Panc1 (cell line): ENCODE measurements around the gene ZBTB48. TPM values are rescaled to one million over a fixed set of nuclear protein-coding genes. Genes with fewer than 3 reads are reported as not detected.

Source experiments
- ATAC-seq: fragments of 200-7000 bp; cut with Tn5 transposase; 2 replicates; pipeline ENCODE4 v1.9.1; 2020; ENCODE audit warnings: mild to moderate bottlenecking, moderate library complexity
- BruUV-seq: library from RNA; stranded (reverse); fragments of 400-500 nt; replicated peaks from 2 replicates; lab custom pipeline; 2021; lab: Mats Ljungman, UMichigan
- CTCF ChIA-PET: fragments of 300-600 bp; sonication (Branson Sonifier 250); formaldehyde crosslinking; loops from one replicate; lab custom pipeline; 2022; ENCODE audit warnings: antibody characterized with exemption; lab: Charles Lee
- POLR2A ChIA-PET: fragments of 300-600 bp; sonication (Branson Sonifier 250); formaldehyde crosslinking; loops from one replicate; lab custom pipeline; 2022; ENCODE audit warnings: antibody characterized with exemption; lab: Charles Lee
- DNase-seq: peaks from one replicate; pipeline ENCODE4 v3.0.0-alpha.2; 2010; ENCODE audit warnings: low read depth, low spot score
- H3K27ac ChIP-seq: 2 replicates; pipeline ENCODE4 v1.5.1; 2011; ENCODE audit warnings: mild to moderate bottlenecking, low read length, inconsistent platforms
- H3K27me3 ChIP-seq: fragments of 200-500 bp; sonication (Bioruptor generic); 2 replicates; pipeline ENCODE4 v1.6.0; 2014; ENCODE audit warnings: low read length, inconsistent platforms; ENCODE audit not compliant: control insufficient read depth, insufficient read depth
- H3K36me3 ChIP-seq: fragments of 200-500 bp; sonication (Bioruptor generic); 2 replicates; pipeline ENCODE4 v1.5.1; 2014; ENCODE audit warnings: inconsistent platforms, mild to moderate bottlenecking, low read length, moderate library complexity; ENCODE audit not compliant: control insufficient read depth, insufficient read depth
- H3K4me1 ChIP-seq: 2 replicates; pipeline ENCODE4 v1.5.1; 2011; ENCODE audit warnings: inconsistent platforms, mild to moderate bottlenecking, low read length, moderate library complexity; ENCODE audit not compliant: control insufficient read depth, insufficient read depth
- H3K4me3 ChIP-seq, 2 experiments: 2 replicates each; pipeline ENCODE4 v1.5.1; 2011 to 2012; ENCODE audit warnings: low read depth in 2 of 2, low read length in 2 of 2, mild to moderate bottlenecking in 2 of 2, inconsistent platforms in 1 of 2, moderate library complexity in 1 of 2
- H3K9me3 ChIP-seq: fragments of 200-500 bp; sonication (Bioruptor generic); 2 replicates; pipeline ENCODE4 v1.5.1; 2014; ENCODE audit warnings: low read depth, mild to moderate bottlenecking, inconsistent platforms, low read length, moderate library complexity; ENCODE audit not compliant: control insufficient read depth, insufficient read depth
- CTCF ChIP-seq: fragments of 450-650 bp; IDR thresholded peaks from 2 replicates; pipeline ENCODE4 v1.5.1; 2017; ENCODE audit warnings: mild to moderate bottlenecking
- POLR2AphosphoS5 ChIP-seq: IDR thresholded peaks from 2 replicates; pipeline ENCODE4 v1.6.1; 2012; ENCODE audit warnings: mild to moderate bottlenecking, low read depth, low read length, moderate library complexity
- REST ChIP-seq, 2 experiments: IDR thresholded peaks; 2 replicates each; pipeline ENCODE4 v1.6.1; 2011 to 2012; ENCODE audit warnings: low read depth in 2 of 2, control low read depth in 1 of 2, low read length in 1 of 2, mild to moderate bottlenecking in 1 of 2, moderate library complexity in 1 of 2; ENCODE audit not compliant: insufficient read depth in 1 of 2
- SIN3A ChIP-seq: IDR thresholded peaks from 2 replicates; pipeline ENCODE4 v1.6.1; 2012; ENCODE audit warnings: low read depth, mild to moderate bottlenecking, low read length, moderate library complexity, borderline replicate concordance; ENCODE audit not compliant: insufficient read depth
- TCF7L2 ChIP-seq: IDR thresholded peaks from 2 replicates; pipeline ENCODE4 v1.6.1; 2011; ENCODE audit warnings: mild to moderate bottlenecking, low read depth, low read length, inconsistent platforms
- in situ Hi-C: cut with HindIII; loops from 2 replicates; pipeline ENCODE4 v1.10.0; 2016; ENCODE audit warnings: low sequenced_read_pairs, low pct_unique_long_range_greater_than_20kb
- intact Hi-C: fragments of 100-400 bp; cut with micrococcal nuclease; formaldehyde crosslinking; loops from one replicate; pipeline ENCODE4 v1.10.0; 2022; ENCODE audit not compliant: unreplicated experiment
- total RNA-seq: library from RNA; stranded (reverse); gene quantifications from one replicate; pipeline ENCODE4 v1.2.1, GENCODE V29; 2021; ENCODE audit not compliant: unreplicated experiment

ZBTB48 gene
- total RNA-seq, 1 experiment from 2014 or later, result 40.7 TPM

DNA sequence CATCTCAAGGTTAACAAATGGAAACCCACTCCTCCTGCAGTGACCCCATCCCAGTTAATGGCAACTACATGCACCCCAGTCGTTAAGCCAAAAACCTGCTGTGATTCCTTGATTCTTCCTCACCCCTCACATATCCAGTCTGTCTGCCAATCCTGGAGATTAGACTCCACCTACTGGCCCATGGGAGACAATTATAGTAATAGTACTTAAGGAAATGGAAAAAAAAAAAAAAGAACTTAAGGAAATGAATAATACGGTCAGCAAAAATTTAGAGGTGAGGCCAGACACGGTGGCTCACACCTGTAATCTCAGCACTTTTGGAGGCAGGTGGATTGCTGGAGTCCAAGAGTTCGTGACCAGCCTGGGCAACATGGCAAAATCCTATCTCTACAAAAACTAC lies 32.5 kb upstream of the ZBTB48 start:
- BruUV-seq, result no TSS peak
- no peak overlapping the region for H3K4me3 ChIP-seq
- POLR2A ChIA-PET, result no interaction called here
- intact Hi-C loops, result no loop called here
- DNase-seq (no peak), ATAC-seq (no peak)
- H3K4me1 ChIP-seq, result no peaks in the 10 kb centered on the region
- TF ChIP-seq POLR2AphosphoS5 (no peak), REST (IDR thresholded peaks at IDR 0.05; ENCODE audit: insufficient read depth in 1 of 2, low read depth in 2 of 2, low read length in 1 of 2) (no peak), TCF7L2 (no peak), CTCF (no peak), SIN3A (no peak)
- CTCF ChIA-PET, result no interaction called here
- peaks cover 16% of the 10 kb centered on the region for H3K36me3 ChIP-seq
- in situ Hi-C loops, result no loop called here
- H3K27me3 ChIP-seq, result no peaks in the 10 kb centered on the region
- no peak overlapping the region for H3K27ac ChIP-seq
- no peaks in the 10 kb centered on the region for H3K9me3 ChIP-seq

DNA sequence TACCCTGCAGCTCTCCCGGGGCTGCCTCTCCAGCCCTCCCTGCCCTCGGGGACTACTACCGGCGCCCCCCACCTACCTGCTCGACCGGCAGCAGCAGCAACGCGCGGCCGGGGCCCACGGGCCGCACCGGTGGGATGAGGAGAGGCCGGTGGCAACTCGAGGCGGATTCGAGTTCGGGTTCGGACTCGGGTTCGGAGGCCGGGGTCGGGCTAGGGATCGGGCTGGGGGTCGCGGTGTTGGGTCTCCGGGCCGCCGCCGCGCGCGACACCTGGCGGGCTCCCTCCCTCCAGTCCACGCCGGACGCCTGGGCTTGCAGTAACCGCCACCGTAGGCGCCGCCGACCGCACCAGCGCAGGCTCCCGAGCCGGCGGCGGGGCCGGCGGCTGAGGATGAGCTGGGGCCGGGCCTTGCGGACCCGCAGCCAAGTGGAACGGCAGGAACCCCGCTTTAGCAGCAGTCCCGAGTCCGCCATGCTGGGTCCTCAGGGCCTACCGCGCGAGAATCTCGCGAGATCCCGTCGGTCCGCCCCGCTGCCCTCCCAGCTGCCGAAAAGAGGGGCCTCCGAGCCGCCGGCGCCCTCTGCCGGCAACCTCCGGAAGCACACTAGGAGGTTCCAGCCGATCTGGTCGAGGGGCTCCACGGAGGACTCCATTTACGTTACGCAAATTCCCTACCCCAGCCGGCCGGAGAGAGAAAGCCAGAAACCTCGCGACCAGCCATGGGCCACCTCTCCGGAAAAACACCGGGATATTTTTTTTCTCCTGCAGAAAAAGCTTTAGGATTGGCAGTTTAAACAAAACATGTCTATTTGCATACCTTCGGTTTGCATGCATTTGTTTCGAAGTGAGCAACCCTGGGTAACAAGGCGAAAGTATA lies 25.5 kb upstream of the ZBTB48 start, which contains the start of gene NOL9:
NOL9 (minus strand) TSS at position 483 of the 876 bp plus-strand sequence; CDS start at position 472, 11 bp downstream.
- TF ChIP-seq CTCF (peak; percentile 99), TCF7L2 (no peak), SIN3A (peak; percentile 80; the same call in 1 of the 2 replicates), REST (IDR thresholded peaks at IDR 0.05; ENCODE audit: insufficient read depth in 1 of 2, low read depth in 2 of 2, low read length in 1 of 2) (0 out of 4 replicates have a peak, but pooled peaks of 1 of the 2 experiments have one; percentile 22), POLR2AphosphoS5 (peak; percentile 87)
- Histone ChIP-seq H3K36me3 (peaks cover 6% of the 10 kb centered on the region), H3K27me3 (no peaks in the 10 kb centered on the region), H3K4me3 (peak within 1 kb of the TSS; percentile 87 to 98), H3K9me3 (no peaks in the 10 kb centered on the region), H3K4me1 (peaks cover 12% of the 10 kb centered on the region), H3K27ac (peak within 1 kb of the TSS; percentile 81)
- ATAC-seq (peak; percentile 98), DNase-seq (peak; percentile 56)
- in situ Hi-C loops, result no loop called here
- ChIA-PET POLR2A (no interaction called here), CTCF (interaction anchor here (0.6 to 1.9 kb wide), 3 partner anchors 30 to 117 kb away, joined by 3 to 5 read pairs (median 4); no protein-coding TSS in a partner anchor)
- intact Hi-C loops, result no loop called here
- BruUV-seq, result no TSS peak
